Activated CD4-positive, alpha-beta T cell treated with anti-CD3 and anti-CD28 coated beads, Interleukin-2, amount 50 U/mL, for 4 hours (primary cell): ENCODE measurements around the gene NTF3.

Experiments used
- DNase-seq, 2 experiments: peaks; one replicate each; pipeline ENCODE4 v3.0.0-alpha.2; 2020

Gene NTF3

GRCh38 chr12:5432011-5432400, at the start of gene NTF3:
TSS of gene NTF3 (plus strand) at chr12:5432108. CDS start at chr12:5432325, 217 bp downstream.
- DNase-seq: no peak

- no peak for DNase-seq
These were observed 47.9 kb upstream of the NTF3 start for GRCh38 chr12:5384015-5384414.

GRCh38 chr12:5388581-5389535, 43.0 kb upstream of the NTF3 start:
- no peak for DNase-seq

GRCh38 chr12:5390174-5390799, 41.6 kb upstream of the NTF3 start:
- DNase-seq: no peak

GRCh38 chr12:5391653-5392052, 40.3 kb upstream of the NTF3 start:
- no peak for DNase-seq

- DNase-seq: no peak
These were observed 38.9 kb upstream of the NTF3 start for GRCh38 chr12:5392961-5393360.

- DNase-seq: no peak
These were observed 36.3 kb upstream of the NTF3 start for GRCh38 chr12:5395443-5396271.

- DNase-seq: no peak
These were observed 35.4 kb upstream of the NTF3 start for GRCh38 chr12:5396541-5396940.

- no peak for DNase-seq
These were observed 32.6 kb upstream of the NTF3 start for GRCh38 chr12:5399266-5399665.

GRCh38 chr12:5402009-5402935, 29.6 kb upstream of the NTF3 start:
- no peak for DNase-seq

- no peak for DNase-seq
These were observed 28.5 kb upstream of the NTF3 start for GRCh38 chr12:5403411-5403810.

GRCh38 chr12:5407034-5407856, 24.7 kb upstream of the NTF3 start:
- DNase-seq: no peak

GRCh38 chr12:5409619-5410018, 22.3 kb upstream of the NTF3 start:
- no peak for DNase-seq

- DNase-seq: no peak
These were observed 15.3 kb upstream of the NTF3 start for GRCh38 chr12:5416571-5416970.

GRCh38 chr12:5417500-5417899, 14.4 kb upstream of the NTF3 start:
- DNase-seq: no peak

GRCh38 chr12:5428332-5429221, 3.3 kb upstream of the NTF3 start:
- DNase-seq: no peak

- no peak for DNase-seq
These were observed 2.0 kb upstream of the NTF3 start for GRCh38 chr12:5429741-5430557.

GRCh38 chr12:5430641-5431603, 986 bp upstream of the NTF3 start:
- no peak for DNase-seq
